Loucy (cell line): ENCODE results near the gene PBX1.

ENCODE experiments used
- H2AFZ ChIP-seq: fragments of 200-600 bp; sonication (generic); 2 replicates; pipeline ENCODE4 v1.6.0; 2016; ENCODE audit warnings: antibody characterized with exemption, mild to moderate bottlenecking, low read length, moderate library complexity
- H3F3A ChIP-seq: fragments of 200-600 bp; 2 replicates; pipeline ENCODE4 v1.6.0; 2016; ENCODE audit warnings: antibody characterized with exemption, low read depth, mild to moderate bottlenecking
- H3K27me3 ChIP-seq: fragments of 200-600 bp; sonication (generic); 2 replicates; pipeline ENCODE4 v1.6.1; 2014; ENCODE audit warnings: low read length, mild to moderate bottlenecking; ENCODE audit not compliant: insufficient read depth, poor library complexity, severe bottlenecking
- H3K36me3 ChIP-seq: fragments of 200-600 bp; sonication (generic); 2 replicates; pipeline ENCODE4 v1.6.1; 2016; ENCODE audit warnings: low read length; ENCODE audit not compliant: insufficient read depth
- H3K4me1 ChIP-seq: fragments of 200-600 bp; sonication (generic); 2 replicates; pipeline ENCODE4 v1.5.1; 2014; ENCODE audit warnings: low read length, mild to moderate bottlenecking; ENCODE audit not compliant: insufficient read depth, poor library complexity, severe bottlenecking
- H3K4me2 ChIP-seq: fragments of 200-600 bp; sonication (generic); 2 replicates; pipeline ENCODE4 v1.6.0; 2014; ENCODE audit warnings: antibody characterized with exemption, low read length, low read depth, mild to moderate bottlenecking; ENCODE audit not compliant: poor library complexity, severe bottlenecking
- H3K4me3 ChIP-seq: fragments of 200-600 bp; sonication (generic); 2 replicates; pipeline ENCODE4 v1.5.1; 2014; ENCODE audit warnings: low read length, mild to moderate bottlenecking, mixed read lengths; ENCODE audit not compliant: poor library complexity, severe bottlenecking
- H3K79me2 ChIP-seq: fragments of 200-600 bp; sonication (generic); 2 replicates; pipeline ENCODE4 v1.6.1; 2014; ENCODE audit warnings: low read length; ENCODE audit not compliant: insufficient read depth
- H3K9ac ChIP-seq: fragments of 200-600 bp; sonication (generic); 2 replicates; pipeline ENCODE4 v1.6.0; 2014; ENCODE audit warnings: mild to moderate bottlenecking, low read depth, low read length, moderate library complexity; ENCODE audit not compliant: poor library complexity, severe bottlenecking
- H3K9me2 ChIP-seq: fragments of 200-600 bp; sonication (generic); replicated peaks from 2 replicates; pipeline ENCODE4 v1.6.1; 2016; ENCODE audit warnings: low read depth, low read length, mixed read lengths
- H3K9me3 ChIP-seq: fragments of 200-600 bp; sonication (generic); 2 replicates; pipeline ENCODE4 v1.6.1; 2014; ENCODE audit warnings: mild to moderate bottlenecking, antibody characterized with exemption, low read length, low read depth; ENCODE audit not compliant: insufficient read depth
- H4K20me1 ChIP-seq: fragments of 200-600 bp; sonication (generic); 2 replicates; pipeline ENCODE4 v1.6.0; 2014; ENCODE audit warnings: antibody characterized with exemption, low read length, mild to moderate bottlenecking; ENCODE audit not compliant: insufficient read depth, poor library complexity, severe bottlenecking
- EZH2phosphoT487 ChIP-seq: fragments of 200-600 bp; IDR thresholded peaks from 2 replicates; pipeline ENCODE4 v1.6.1; 2018; ENCODE audit warnings: antibody characterized with exemption, mild to moderate bottlenecking, moderate library complexity, borderline replicate concordance
- TF ChIP-seq, protein P1 (sequence below): fragments of 200-600 bp; sonication (generic); conservative IDR thresholded peaks from 2 replicates; pipeline ENCODE4 v1.5.1; 2014; ENCODE audit warnings: mild to moderate bottlenecking, antibody characterized with exemption, low read length

The PBX1 gene

DNA sequence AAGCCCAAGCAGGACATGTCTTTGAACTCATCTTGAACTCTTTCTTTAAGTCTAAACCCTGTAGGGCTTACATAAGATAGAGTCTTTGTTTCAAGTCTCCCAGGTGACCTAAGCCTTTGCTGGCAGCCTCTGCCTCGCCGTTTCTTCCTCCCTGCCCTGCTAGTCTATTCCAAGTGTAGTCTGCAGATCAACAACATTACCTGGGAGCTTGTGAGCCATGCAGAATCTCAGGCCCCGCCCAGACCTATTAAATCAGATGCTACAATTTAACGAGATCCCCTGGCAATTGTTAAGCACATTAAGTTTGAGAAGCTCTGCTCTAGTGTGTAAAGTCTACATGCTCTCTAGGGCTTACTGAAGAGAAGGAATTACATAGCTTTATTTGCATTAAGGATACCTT is 271.6 kb downstream of the PBX1 start:
- Histone ChIP-seq H3K36me3 (no peaks in the 10 kb centered on the region), H2AFZ (no peak overlapping the region), H3K79me2 (no peaks in the 10 kb centered on the region)

GRCh38 chr1:164834641-164835040 is 275.7 kb downstream of the PBX1 start:
- H3K36me3 ChIP-seq = no peaks in the 10 kb centered on the region
- no peak overlapping the region for H2AFZ ChIP-seq
- H3K27me3 ChIP-seq = no peaks in the 10 kb centered on the region
- no peak overlapping the region for H3K9ac ChIP-seq
- TF ChIP-seq, protein P1, sequence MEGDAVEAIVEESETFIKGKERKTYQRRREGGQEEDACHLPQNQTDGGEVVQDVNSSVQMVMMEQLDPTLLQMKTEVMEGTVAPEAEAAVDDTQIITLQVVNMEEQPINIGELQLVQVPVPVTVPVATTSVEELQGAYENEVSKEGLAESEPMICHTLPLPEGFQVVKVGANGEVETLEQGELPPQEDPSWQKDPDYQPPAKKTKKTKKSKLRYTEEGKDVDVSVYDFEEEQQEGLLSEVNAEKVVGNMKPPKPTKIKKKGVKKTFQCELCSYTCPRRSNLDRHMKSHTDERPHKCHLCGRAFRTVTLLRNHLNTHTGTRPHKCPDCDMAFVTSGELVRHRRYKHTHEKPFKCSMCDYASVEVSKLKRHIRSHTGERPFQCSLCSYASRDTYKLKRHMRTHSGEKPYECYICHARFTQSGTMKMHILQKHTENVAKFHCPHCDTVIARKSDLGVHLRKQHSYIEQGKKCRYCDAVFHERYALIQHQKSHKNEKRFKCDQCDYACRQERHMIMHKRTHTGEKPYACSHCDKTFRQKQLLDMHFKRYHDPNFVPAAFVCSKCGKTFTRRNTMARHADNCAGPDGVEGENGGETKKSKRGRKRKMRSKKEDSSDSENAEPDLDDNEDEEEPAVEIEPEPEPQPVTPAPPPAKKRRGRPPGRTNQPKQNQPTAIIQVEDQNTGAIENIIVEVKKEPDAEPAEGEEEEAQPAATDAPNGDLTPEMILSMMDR = no peak
- no peak for TF ChIP-seq EZH2phosphoT487
- H3K4me1 ChIP-seq = no peaks in the 10 kb centered on the region
- H3K9me3 ChIP-seq = no peaks in the 10 kb centered on the region
- no peaks in the 10 kb centered on the region for H4K20me1 ChIP-seq
- H3K9me2 ChIP-seq = no peaks in the 10 kb centered on the region
- H3K79me2 ChIP-seq = no peaks in the 10 kb centered on the region
- no peak overlapping the region for H3K4me2 ChIP-seq
- no peaks in the 10 kb centered on the region for H3F3A ChIP-seq
- no peak overlapping the region for H3K4me3 ChIP-seq

More for the DNA sequence above, 271.6 kb downstream of the PBX1 start:
- TF ChIP-seq, protein P1 = no peak
- Histone ChIP-seq H4K20me1 (no peaks in the 10 kb centered on the region), H3K4me3 (no peak overlapping the region), H3K9me2 (no peaks in the 10 kb centered on the region), H3K9me3 (no peaks in the 10 kb centered on the region), H3K27me3 (no peaks in the 10 kb centered on the region), H3K9ac (no peak overlapping the region), H3F3A (no peaks in the 10 kb centered on the region), H3K4me1 (no peaks in the 10 kb centered on the region), H3K4me2 (no peak overlapping the region)

DNA sequence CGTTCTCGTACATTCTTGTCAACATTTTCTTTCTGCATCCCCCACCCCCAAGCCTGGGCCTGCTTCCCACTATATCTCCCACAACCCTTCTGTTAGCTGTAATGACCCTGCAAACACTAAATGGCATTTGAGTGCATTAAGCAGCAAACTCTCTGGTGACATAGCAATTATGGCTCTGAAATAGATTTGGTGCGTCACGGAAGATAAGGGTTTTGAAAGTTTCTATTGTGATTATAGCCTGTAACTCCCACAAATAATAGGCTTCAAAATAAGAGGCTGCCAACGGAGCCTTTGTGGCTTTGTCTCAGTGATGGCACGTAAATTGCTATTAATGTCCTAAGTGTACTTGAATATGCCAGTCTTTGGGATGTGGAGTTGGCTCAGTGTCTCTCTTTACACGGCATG is 277.6 kb downstream of the PBX1 start:
- Histone ChIP-seq H4K20me1 (no peaks in the 10 kb centered on the region), H3K27me3 (no peaks in the 10 kb centered on the region)

More for the DNA sequence above, 277.6 kb downstream of the PBX1 start:
- Histone ChIP-seq H3K36me3 (no peaks in the 10 kb centered on the region), H2AFZ (no peak overlapping the region), H3K79me2 (no peaks in the 10 kb centered on the region), H3K4me2 (no peak overlapping the region), H3K9me3 (no peaks in the 10 kb centered on the region), H3K4me3 (no peak overlapping the region), H3K9ac (no peak overlapping the region), H3K9me2 (no peaks in the 10 kb centered on the region), H3K4me1 (no peaks in the 10 kb centered on the region), H3F3A (no peaks in the 10 kb centered on the region)
- TF ChIP-seq, protein P1 = no peak
- no peak for TF ChIP-seq EZH2phosphoT487
